Astrocyte (in vitro differentiated cells and primary cell): ENCODE measurements around the gene SPOCK1. TPM values are rescaled to one million over a fixed set of nuclear protein-coding genes. Genes with fewer than 3 reads are reported as not detected.

Source experiments
- DNase-seq: peaks from one replicate; pipeline ENCODE4 v3.0.0-alpha.2; 2010; ENCODE audit warnings: low read depth
- FAIRE-seq: peaks from 2 replicates; lab custom pipeline; 2011; peaks lifted over from hg19 to GRCh38; lab: Jason Lieb, UNC
- H2AFZ ChIP-seq: 2 replicates; pipeline ENCODE4 v1.6.0; 2012; ENCODE audit warnings: low read depth, low read length, inconsistent platforms
- H3K27ac ChIP-seq: 2 replicates; pipeline ENCODE4 v1.5.1; 2011; ENCODE audit warnings: low read depth, low read length, inconsistent platforms
- H3K27me3 ChIP-seq: 2 replicates; pipeline ENCODE4 v1.6.0; 2011; ENCODE audit warnings: low read length, inconsistent platforms; ENCODE audit not compliant: insufficient read depth
- H3K36me3 ChIP-seq: 2 replicates; pipeline ENCODE4 v1.5.1; 2011; ENCODE audit warnings: low read length, inconsistent platforms; ENCODE audit not compliant: insufficient read depth
- H3K4me1 ChIP-seq: 2 replicates; pipeline ENCODE4 v1.5.1; 2011; ENCODE audit warnings: low read length, inconsistent platforms; ENCODE audit not compliant: insufficient read depth
- H3K4me2 ChIP-seq: 2 replicates; pipeline ENCODE4 v1.6.0; 2012; ENCODE audit warnings: low read length, inconsistent platforms
- H3K4me3 ChIP-seq: 2 replicates; pipeline ENCODE4 v1.5.1; 2011; ENCODE audit warnings: low read depth, mild to moderate bottlenecking, low read length, inconsistent platforms; ENCODE audit not compliant: insufficient read depth
- H3K79me2 ChIP-seq: 2 replicates; pipeline ENCODE4 v1.6.0; 2012; ENCODE audit warnings: mild to moderate bottlenecking, low read length, inconsistent platforms; ENCODE audit not compliant: insufficient read depth
- H3K9ac ChIP-seq: 2 replicates; pipeline ENCODE4 v1.6.0; 2012; ENCODE audit warnings: mild to moderate bottlenecking, low read length, inconsistent platforms
- H3K9me3 ChIP-seq: 2 replicates; pipeline ENCODE4 v1.5.1; 2012; ENCODE audit warnings: low read depth, mild to moderate bottlenecking, low read length, inconsistent platforms; ENCODE audit not compliant: insufficient read depth
- H4K20me1 ChIP-seq: 2 replicates; pipeline ENCODE4 v1.6.0; 2012; ENCODE audit warnings: low read length, inconsistent platforms; ENCODE audit not compliant: insufficient read depth
- H3K27ac Mint-ChIP-seq: one replicate; pipeline ENCODE4 v1.8.0; 2021; ENCODE audit warnings: mild to moderate bottlenecking, mixed read lengths; ENCODE audit not compliant: unreplicated experiment
- H3K27me3 Mint-ChIP-seq: one replicate; pipeline ENCODE4 v1.8.0; 2021; ENCODE audit warnings: low read depth, mixed read lengths; ENCODE audit not compliant: unreplicated experiment
- H3K36me3 Mint-ChIP-seq: one replicate; pipeline ENCODE4 v1.8.0; 2021; ENCODE audit warnings: low read depth, mixed read lengths; ENCODE audit not compliant: unreplicated experiment
- H3K4me1 Mint-ChIP-seq: one replicate; pipeline ENCODE4 v1.8.0; 2021; ENCODE audit warnings: low read depth, mixed read lengths; ENCODE audit not compliant: unreplicated experiment
- H3K4me3 Mint-ChIP-seq: one replicate; pipeline ENCODE4 v1.8.0; 2021; ENCODE audit warnings: mild to moderate bottlenecking, moderate library complexity, mixed read lengths; ENCODE audit not compliant: unreplicated experiment
- H3K9me3 Mint-ChIP-seq: one replicate; pipeline ENCODE4 v1.8.0; 2021; ENCODE audit warnings: mild to moderate bottlenecking, mixed read lengths; ENCODE audit not compliant: unreplicated experiment
- EZH2 ChIP-seq: IDR thresholded peaks from 2 replicates; pipeline ENCODE4 v1.6.1; 2012; ENCODE audit warnings: mild to moderate bottlenecking, low read length, inconsistent platforms; ENCODE audit not compliant: insufficient read depth
- total RNA-seq: library from RNA; stranded (reverse); gene quantifications from 2 replicates; pipeline ENCODE4 v1.2.1, GENCODE V29; 2021
- TF ChIP-seq, protein P1 (sequence below): IDR thresholded peaks from 2 replicates; pipeline ENCODE4 v1.5.1; 2011; ENCODE audit warnings: low read depth, mild to moderate bottlenecking, inconsistent platforms, low read length, moderate library complexity; ENCODE audit not compliant: insufficient read depth

SPOCK1 gene
- total RNA-seq, 1 donor from 2014 or later, result 53.5 TPM

DNA sequence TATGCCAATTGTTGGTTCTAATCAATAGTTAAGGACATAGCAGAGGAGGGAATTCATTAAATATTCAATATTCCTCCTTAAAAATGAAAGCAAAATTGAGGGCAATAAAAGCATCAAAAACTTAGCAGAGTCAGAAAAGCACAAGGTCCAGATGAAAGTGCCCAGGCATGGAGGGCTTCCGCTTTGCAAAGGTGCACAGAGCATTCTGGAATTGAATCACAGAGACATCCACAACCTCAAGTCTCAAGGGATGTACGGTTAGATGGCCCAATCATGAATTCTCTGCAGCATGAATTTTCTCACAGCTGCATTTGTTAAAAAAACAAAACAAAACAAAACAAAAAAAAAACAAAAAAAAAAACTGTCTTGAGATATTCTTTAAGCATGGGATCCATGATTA, 253.7 kb downstream of the SPOCK1 start:
- no peaks in the 10 kb centered on the region for H3K9me3 ChIP-seq
- peaks cover 10% of the 10 kb centered on the region for H3K27me3 Mint-ChIP-seq
- H3K4me3 Mint-ChIP-seq, result no peak overlapping the region
- peaks cover 9% of the 10 kb centered on the region for H4K20me1 ChIP-seq
- no peak for DNase-seq
- no peaks in the 10 kb centered on the region for H3K4me1 ChIP-seq
- no peaks in the 10 kb centered on the region for H3K9me3 Mint-ChIP-seq
- no peak overlapping the region for H3K4me3 ChIP-seq
- H3K4me1 Mint-ChIP-seq, result no peaks in the 10 kb centered on the region
- no peak overlapping the region for H3K27ac ChIP-seq
- no peaks in the 10 kb centered on the region for H3K36me3 ChIP-seq
- peaks cover 13% of the 10 kb centered on the region for H3K79me2 ChIP-seq
- no peak for FAIRE-seq
- no peak overlapping the region for H2AFZ ChIP-seq
- H3K27me3 ChIP-seq, result no peaks in the 10 kb centered on the region
- no peak overlapping the region for H3K27ac Mint-ChIP-seq
- no peak for TF ChIP-seq EZH2
- TF ChIP-seq, protein P1, sequence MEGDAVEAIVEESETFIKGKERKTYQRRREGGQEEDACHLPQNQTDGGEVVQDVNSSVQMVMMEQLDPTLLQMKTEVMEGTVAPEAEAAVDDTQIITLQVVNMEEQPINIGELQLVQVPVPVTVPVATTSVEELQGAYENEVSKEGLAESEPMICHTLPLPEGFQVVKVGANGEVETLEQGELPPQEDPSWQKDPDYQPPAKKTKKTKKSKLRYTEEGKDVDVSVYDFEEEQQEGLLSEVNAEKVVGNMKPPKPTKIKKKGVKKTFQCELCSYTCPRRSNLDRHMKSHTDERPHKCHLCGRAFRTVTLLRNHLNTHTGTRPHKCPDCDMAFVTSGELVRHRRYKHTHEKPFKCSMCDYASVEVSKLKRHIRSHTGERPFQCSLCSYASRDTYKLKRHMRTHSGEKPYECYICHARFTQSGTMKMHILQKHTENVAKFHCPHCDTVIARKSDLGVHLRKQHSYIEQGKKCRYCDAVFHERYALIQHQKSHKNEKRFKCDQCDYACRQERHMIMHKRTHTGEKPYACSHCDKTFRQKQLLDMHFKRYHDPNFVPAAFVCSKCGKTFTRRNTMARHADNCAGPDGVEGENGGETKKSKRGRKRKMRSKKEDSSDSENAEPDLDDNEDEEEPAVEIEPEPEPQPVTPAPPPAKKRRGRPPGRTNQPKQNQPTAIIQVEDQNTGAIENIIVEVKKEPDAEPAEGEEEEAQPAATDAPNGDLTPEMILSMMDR, result no peak
- H3K9ac ChIP-seq, result no peak overlapping the region
- no peak overlapping the region for H3K4me2 ChIP-seq
- peaks cover 2% of the 10 kb centered on the region for H3K36me3 Mint-ChIP-seq

DNA sequence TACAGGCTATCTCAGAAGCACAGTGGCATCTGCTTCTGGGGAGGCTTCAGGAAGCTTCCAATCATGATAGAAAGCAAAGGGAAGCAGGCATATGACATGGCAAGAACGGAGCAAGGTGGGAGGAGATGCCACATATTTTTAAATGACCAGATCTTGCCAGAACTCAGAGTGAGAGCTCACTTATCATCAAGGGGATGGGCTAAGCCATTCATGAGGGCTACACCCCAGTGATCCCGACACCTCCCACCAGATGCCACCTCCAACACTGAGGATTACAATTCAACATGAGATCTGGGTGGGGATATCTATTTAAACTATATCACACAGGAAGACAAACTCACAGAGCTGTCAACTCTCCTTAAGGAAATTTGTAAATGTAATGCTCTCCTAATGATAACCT, 258.8 kb downstream of the SPOCK1 start:
- no peak overlapping the region for H2AFZ ChIP-seq
- H3K4me3 Mint-ChIP-seq, result no peak overlapping the region
- FAIRE-seq, result no peak
- H4K20me1 ChIP-seq, result peaks cover 11% of the 10 kb centered on the region
- H3K36me3 ChIP-seq, result no peaks in the 10 kb centered on the region
- H3K4me3 ChIP-seq, result no peak overlapping the region
- peaks cover 7% of the 10 kb centered on the region for H3K79me2 ChIP-seq
- peaks cover 2% of the 10 kb centered on the region for H3K36me3 Mint-ChIP-seq
- DNase-seq, result no peak
- no peaks in the 10 kb centered on the region for H3K27me3 Mint-ChIP-seq
- TF ChIP-seq, protein P1, result no peak
- no peak for TF ChIP-seq EZH2
- H3K4me2 ChIP-seq, result no peak overlapping the region
- H3K9me3 ChIP-seq, result no peaks in the 10 kb centered on the region
- H3K9me3 Mint-ChIP-seq, result no peaks in the 10 kb centered on the region
- H3K9ac ChIP-seq, result no peak overlapping the region
- H3K27me3 ChIP-seq, result no peaks in the 10 kb centered on the region
- peaks cover 5% of the 10 kb centered on the region for H3K4me1 ChIP-seq
- no peak overlapping the region for H3K27ac Mint-ChIP-seq
- peaks cover 3% of the 10 kb centered on the region for H3K4me1 Mint-ChIP-seq
- H3K27ac ChIP-seq, result no peak overlapping the region

DNA sequence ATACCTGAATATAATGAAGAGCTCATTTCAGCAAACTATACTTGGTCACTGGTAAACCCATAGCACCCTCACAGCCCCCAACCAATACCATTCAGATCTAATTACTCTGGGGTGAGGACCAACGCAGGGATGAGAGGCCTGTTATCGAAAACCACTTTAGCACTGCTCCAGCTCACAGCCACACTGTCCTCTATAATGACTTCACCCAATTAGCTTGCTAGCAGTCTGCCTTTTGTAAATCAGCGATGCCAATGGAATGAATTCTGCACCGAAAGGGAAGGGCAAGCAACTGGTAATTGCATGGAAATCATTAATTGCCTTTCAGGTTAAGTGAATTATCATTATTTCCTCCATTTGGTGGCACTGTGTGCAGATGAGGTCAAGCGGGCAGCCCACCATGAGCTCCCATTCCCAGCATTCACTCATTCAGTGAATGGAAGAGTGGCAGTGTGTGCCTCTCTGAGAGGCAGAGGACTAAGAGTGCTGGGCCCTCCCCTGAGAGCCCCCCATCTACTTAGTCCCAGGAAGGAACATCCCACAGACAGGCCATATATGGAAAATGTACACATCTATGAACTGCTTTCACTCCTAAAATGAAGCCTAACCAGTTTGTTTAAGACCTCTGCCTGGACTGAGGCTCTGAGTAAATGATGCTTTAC, 262.1 kb downstream of the SPOCK1 start:
- Histone ChIP-seq H3K9ac (no peak overlapping the region), H3K4me2 (no peak overlapping the region), H3K27ac (no peak overlapping the region), H3K4me3 (no peak overlapping the region), H3K9me3 (no peaks in the 10 kb centered on the region), H3K36me3 (no peaks in the 10 kb centered on the region), H3K27me3 (no peaks in the 10 kb centered on the region), H4K20me1 (peaks cover 7% of the 10 kb centered on the region), H3K79me2 (peaks cover under 1% of the 10 kb centered on the region), H3K4me1 (peaks cover 13% of the 10 kb centered on the region), H2AFZ (no peak overlapping the region)
- DNase-seq, result no peak
- Mint-ChIP-seq H3K27me3 (no peaks in the 10 kb centered on the region), H3K9me3 (no peaks in the 10 kb centered on the region), H3K4me3 (no peak overlapping the region), H3K36me3 (peaks cover 2% of the 10 kb centered on the region), H3K27ac (no peak overlapping the region), H3K4me1 (peaks cover 9% of the 10 kb centered on the region)
- FAIRE-seq, result no peak
- no peak for TF ChIP-seq EZH2
- TF ChIP-seq, protein P1, result no peak
